ENCODE results near the gene DLG2. TPM values are rescaled to one million over a fixed set of nuclear protein-coding genes. Genes with fewer than 3 reads are reported as not detected.

DLG2 gene
- total RNA-seq, 1 experiment from 2014 or later: 17.5 TPM

DNA sequence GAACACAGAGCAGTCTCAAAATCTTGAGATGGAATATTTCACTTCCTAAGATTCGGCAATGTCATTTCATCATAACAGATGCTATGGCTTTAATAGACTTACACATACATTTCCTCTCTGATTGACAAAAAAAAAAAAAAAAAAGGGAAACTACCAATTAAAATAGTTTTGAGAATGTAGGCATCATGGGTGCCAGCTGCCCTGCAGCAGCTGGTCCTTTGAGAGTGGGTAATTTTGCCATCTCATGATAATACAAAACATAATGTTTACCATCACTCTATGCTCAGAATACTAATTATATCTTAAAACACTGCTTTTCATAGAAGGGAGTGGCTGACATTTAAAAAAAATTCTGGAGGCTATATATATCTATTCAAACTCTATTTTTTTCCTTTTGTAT is 1565.4 kb downstream of the DLG2 start:
- no peak overlapping the region for H3K27ac Mint-ChIP-seq
- H3K9me3 Mint-ChIP-seq: no peaks in the 10 kb centered on the region
- no peaks in the 10 kb centered on the region for H3K36me3 Mint-ChIP-seq
- ATAC-seq (no peak), DNase-seq (ENCODE audit: low spot score) (no peak)
- H3K27me3 Mint-ChIP-seq (ENCODE audit: low read depth): no peaks in the 10 kb centered on the region
- ChIA-PET POLR2A (no interaction called here), CTCF (interaction anchor here (0.8 kb wide), 1 partner anchor 225 kb away, joined by 3 read pairs; no protein-coding TSS in a partner anchor)
- no peaks in the 10 kb centered on the region for H3K4me1 Mint-ChIP-seq
- H3K4me3 Mint-ChIP-seq: no peak overlapping the region
- TF ChIP-seq, protein P1, sequence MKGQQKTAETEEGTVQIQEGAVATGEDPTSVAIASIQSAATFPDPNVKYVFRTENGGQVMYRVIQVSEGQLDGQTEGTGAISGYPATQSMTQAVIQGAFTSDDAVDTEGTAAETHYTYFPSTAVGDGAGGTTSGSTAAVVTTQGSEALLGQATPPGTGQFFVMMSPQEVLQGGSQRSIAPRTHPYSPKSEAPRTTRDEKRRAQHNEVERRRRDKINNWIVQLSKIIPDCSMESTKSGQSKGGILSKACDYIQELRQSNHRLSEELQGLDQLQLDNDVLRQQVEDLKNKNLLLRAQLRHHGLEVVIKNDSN (CRISPR knock-in tag; IDR thresholded peaks at IDR 0.05): no peak
- TF ChIP-seq, protein P2, sequence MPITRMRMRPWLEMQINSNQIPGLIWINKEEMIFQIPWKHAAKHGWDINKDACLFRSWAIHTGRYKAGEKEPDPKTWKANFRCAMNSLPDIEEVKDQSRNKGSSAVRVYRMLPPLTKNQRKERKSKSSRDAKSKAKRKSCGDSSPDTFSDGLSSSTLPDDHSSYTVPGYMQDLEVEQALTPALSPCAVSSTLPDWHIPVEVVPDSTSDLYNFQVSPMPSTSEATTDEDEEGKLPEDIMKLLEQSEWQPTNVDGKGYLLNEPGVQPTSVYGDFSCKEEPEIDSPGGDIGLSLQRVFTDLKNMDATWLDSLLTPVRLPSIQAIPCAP (CRISPR knock-in tag; IDR thresholded peaks at IDR 0.05): no peak
- TF ChIP-seq ZNF396 (CRISPR knock-in tag; IDR thresholded peaks at IDR 0.05; ENCODE audit: borderline replicate concordance) (no peak), SMAD4 (CRISPR knock-in tag; IDR thresholded peaks at IDR 0.05) (no peak), CBFB (CRISPR knock-in tag; IDR thresholded peaks at IDR 0.05; ENCODE audit: low read depth) (no peak), NR3C1 (CRISPR knock-in tag; conservative IDR thresholded peaks at IDR 0.05; ENCODE audit: low read depth) (no peak), RORB (CRISPR knock-in tag; IDR thresholded peaks at IDR 0.05) (no peak)
- TF ChIP-seq, protein P3, sequence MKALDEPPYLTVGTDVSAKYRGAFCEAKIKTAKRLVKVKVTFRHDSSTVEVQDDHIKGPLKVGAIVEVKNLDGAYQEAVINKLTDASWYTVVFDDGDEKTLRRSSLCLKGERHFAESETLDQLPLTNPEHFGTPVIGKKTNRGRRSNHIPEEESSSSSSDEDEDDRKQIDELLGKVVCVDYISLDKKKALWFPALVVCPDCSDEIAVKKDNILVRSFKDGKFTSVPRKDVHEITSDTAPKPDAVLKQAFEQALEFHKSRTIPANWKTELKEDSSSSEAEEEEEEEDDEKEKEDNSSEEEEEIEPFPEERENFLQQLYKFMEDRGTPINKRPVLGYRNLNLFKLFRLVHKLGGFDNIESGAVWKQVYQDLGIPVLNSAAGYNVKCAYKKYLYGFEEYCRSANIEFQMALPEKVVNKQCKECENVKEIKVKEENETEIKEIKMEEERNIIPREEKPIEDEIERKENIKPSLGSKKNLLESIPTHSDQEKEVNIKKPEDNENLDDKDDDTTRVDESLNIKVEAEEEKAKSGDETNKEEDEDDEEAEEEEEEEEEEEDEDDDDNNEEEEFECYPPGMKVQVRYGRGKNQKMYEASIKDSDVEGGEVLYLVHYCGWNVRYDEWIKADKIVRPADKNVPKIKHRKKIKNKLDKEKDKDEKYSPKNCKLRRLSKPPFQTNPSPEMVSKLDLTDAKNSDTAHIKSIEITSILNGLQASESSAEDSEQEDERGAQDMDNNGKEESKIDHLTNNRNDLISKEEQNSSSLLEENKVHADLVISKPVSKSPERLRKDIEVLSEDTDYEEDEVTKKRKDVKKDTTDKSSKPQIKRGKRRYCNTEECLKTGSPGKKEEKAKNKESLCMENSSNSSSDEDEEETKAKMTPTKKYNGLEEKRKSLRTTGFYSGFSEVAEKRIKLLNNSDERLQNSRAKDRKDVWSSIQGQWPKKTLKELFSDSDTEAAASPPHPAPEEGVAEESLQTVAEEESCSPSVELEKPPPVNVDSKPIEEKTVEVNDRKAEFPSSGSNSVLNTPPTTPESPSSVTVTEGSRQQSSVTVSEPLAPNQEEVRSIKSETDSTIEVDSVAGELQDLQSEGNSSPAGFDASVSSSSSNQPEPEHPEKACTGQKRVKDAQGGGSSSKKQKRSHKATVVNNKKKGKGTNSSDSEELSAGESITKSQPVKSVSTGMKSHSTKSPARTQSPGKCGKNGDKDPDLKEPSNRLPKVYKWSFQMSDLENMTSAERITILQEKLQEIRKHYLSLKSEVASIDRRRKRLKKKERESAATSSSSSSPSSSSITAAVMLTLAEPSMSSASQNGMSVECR (CRISPR knock-in tag; IDR thresholded peaks at IDR 0.05; ENCODE audit: borderline replicate concordance): no peak

DNA sequence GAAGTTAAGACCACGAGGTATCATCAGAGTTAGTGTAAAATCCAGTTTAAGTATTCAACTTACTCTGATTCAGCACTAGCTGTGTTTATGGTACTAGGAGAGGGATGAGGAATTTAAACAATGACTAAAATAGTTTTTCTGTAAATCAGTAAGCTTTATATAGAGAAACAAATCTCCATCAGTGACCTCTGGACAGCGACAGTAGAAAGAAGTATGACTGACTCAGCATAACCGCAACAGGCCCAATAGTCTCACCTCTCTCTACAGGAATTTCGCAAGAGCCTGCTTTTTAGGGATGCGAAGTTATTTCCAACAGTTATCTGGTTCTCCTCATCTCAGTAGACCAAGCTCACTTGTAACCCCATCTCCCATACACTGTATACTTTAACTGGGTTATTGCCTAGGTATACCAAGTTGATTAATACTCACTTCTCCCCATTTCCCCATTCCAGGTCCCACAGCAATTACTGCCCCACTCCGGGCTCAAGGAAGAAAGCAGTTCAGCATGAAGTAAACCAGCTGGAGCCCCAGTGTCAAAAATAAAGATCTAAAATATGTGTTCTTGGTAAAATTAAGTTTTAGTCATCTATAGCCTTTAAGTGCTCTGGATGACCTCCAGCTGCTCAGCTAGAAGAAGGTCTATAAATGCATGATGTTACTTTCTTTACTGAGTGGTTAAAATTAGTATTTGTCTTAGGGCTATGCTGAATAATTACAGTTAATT is 1570.3 kb downstream of the DLG2 start:
- Mint-ChIP-seq H3K27ac (no peak overlapping the region), H3K4me3 (no peak overlapping the region), H3K36me3 (no peaks in the 10 kb centered on the region), H3K9me3 (peaks cover 4% of the 10 kb centered on the region; the same call in 1 of the 2 replicates), H3K4me1 (no peaks in the 10 kb centered on the region), H3K27me3 (ENCODE audit: low read depth) (no peaks in the 10 kb centered on the region)
- no peak for DNase-seq (ENCODE audit: low spot score)
- ChIA-PET POLR2A (no interaction called here), CTCF (no interaction called here)
- TF ChIP-seq, protein P4, sequence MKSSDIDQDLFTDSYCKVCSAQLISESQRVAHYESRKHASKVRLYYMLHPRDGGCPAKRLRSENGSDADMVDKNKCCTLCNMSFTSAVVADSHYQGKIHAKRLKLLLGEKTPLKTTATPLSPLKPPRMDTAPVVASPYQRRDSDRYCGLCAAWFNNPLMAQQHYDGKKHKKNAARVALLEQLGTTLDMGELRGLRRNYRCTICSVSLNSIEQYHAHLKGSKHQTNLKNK (CRISPR knock-in tag; IDR thresholded peaks at IDR 0.05): no peak
- TF ChIP-seq, protein P5, sequence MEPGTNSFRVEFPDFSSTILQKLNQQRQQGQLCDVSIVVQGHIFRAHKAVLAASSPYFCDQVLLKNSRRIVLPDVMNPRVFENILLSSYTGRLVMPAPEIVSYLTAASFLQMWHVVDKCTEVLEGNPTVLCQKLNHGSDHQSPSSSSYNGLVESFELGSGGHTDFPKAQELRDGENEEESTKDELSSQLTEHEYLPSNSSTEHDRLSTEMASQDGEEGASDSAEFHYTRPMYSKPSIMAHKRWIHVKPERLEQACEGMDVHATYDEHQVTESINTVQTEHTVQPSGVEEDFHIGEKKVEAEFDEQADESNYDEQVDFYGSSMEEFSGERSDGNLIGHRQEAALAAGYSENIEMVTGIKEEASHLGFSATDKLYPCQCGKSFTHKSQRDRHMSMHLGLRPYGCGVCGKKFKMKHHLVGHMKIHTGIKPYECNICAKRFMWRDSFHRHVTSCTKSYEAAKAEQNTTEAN (CRISPR knock-in tag; IDR thresholded peaks at IDR 0.05): no peak
- TF ChIP-seq MYBL2 (CRISPR knock-in tag; IDR thresholded peaks at IDR 0.05) (no peak), ZNF121 (CRISPR knock-in tag; IDR thresholded peaks at IDR 0.05) (no peak), ZNF219 (CRISPR knock-in tag; IDR thresholded peaks at IDR 0.05; ENCODE audit: borderline replicate concordance) (no peak), OVOL2 (CRISPR knock-in tag; IDR thresholded peaks at IDR 0.05; ENCODE audit: borderline replicate concordance) (no peak)
- TF ChIP-seq, protein P6, sequence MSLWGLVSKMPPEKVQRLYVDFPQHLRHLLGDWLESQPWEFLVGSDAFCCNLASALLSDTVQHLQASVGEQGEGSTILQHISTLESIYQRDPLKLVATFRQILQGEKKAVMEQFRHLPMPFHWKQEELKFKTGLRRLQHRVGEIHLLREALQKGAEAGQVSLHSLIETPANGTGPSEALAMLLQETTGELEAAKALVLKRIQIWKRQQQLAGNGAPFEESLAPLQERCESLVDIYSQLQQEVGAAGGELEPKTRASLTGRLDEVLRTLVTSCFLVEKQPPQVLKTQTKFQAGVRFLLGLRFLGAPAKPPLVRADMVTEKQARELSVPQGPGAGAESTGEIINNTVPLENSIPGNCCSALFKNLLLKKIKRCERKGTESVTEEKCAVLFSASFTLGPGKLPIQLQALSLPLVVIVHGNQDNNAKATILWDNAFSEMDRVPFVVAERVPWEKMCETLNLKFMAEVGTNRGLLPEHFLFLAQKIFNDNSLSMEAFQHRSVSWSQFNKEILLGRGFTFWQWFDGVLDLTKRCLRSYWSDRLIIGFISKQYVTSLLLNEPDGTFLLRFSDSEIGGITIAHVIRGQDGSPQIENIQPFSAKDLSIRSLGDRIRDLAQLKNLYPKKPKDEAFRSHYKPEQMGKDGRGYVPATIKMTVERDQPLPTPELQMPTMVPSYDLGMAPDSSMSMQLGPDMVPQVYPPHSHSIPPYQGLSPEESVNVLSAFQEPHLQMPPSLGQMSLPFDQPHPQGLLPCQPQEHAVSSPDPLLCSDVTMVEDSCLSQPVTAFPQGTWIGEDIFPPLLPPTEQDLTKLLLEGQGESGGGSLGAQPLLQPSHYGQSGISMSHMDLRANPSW (CRISPR knock-in tag; conservative IDR thresholded peaks at IDR 0.05; ENCODE audit: low read depth): no peak
- TF ChIP-seq, protein P7, sequence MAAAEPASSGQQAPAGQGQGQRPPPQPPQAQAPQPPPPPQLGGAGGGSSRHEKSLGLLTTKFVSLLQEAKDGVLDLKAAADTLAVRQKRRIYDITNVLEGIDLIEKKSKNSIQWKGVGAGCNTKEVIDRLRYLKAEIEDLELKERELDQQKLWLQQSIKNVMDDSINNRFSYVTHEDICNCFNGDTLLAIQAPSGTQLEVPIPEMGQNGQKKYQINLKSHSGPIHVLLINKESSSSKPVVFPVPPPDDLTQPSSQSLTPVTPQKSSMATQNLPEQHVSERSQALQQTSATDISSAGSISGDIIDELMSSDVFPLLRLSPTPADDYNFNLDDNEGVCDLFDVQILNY (CRISPR knock-in tag; IDR thresholded peaks at IDR 0.05): no peak
- no peak for ATAC-seq

Data from WTC11 (cell line).